Erythroblast (primary cell): ENCODE measurements around the gene ALDH1L2.

Source experiments
- GATA1 ChIP-seq: IDR thresholded peaks from 2 replicates; pipeline ENCODE4 v1.6.1; 2011; ENCODE audit warnings: low read depth, mild to moderate bottlenecking, control low read depth, low read length, moderate library complexity
- POLR2A ChIP-seq: IDR thresholded peaks from 2 replicates; pipeline ENCODE4 v1.6.1; 2011; ENCODE audit warnings: mild to moderate bottlenecking, low read length

DNA sequence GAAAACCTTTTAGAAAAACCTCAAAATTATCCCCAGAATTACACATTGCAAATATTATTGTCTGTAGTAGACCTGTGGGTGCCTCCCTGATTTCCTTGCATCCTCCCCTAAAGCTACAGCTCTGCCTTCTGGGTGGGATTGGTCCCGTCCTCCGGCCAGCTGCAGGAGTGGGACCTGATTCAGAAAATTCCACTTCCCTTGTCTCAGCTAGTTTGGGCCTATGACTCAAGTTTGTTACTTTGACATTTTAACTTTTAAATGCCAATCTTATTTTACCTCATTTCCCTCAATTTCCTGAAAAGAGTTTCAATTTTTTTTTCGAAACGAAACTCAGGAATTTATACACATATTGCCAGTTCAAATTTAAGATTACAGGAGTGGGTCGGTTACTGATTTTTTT, 113.0 kb downstream of the ALDH1L2 start:
- TF ChIP-seq POLR2A (no peak), GATA1 (no peak)
